HG02610 (cell line): Measurements from ENCODE around the gene PARD3.

Experiments used
- ATAC-seq: cut with Tn5 transposase; IDR thresholded peaks from one replicate; pipeline ENCODE4 v1.9.1; 2021; ENCODE audit warnings: mild to moderate bottlenecking, moderate library complexity; ENCODE audit not compliant: unreplicated experiment

Gene PARD3

GRCh38 chr10:34181553-34182300, 633.4 kb downstream of the PARD3 start:
- ATAC-seq = no peak

DNA sequence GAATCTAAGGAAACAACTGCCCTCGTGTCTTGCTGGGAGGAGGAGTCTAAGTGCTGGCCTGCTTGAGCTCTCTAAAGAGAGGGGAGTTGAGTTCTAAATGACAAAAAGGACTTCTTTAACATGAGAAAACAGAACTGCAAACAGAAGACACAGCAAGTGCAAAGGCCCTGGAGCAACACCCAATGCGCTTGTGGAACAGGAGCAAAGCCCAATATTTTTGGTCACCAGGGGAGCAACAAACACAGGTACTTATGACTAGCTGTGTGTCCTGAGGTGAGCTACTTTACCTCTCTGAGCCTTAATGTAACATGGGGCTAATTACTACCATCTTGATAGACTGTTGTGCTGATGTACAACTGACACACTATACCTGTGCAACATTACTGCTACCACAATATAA, 634.3 kb downstream of the PARD3 start:
- ATAC-seq = no peak

- no peak for ATAC-seq
These were observed 635.8 kb downstream of the PARD3 start for GRCh38 chr10:34179280-34179679.

GRCh38 chr10:34178756-34179155, 636.3 kb downstream of the PARD3 start:
- no peak for ATAC-seq

- ATAC-seq = no peak
These were observed 636.9 kb downstream of the PARD3 start for GRCh38 chr10:34178196-34178595.

- no peak for ATAC-seq
These were observed 637.7 kb downstream of the PARD3 start for GRCh38 chr10:34177445-34177844.

DNA sequence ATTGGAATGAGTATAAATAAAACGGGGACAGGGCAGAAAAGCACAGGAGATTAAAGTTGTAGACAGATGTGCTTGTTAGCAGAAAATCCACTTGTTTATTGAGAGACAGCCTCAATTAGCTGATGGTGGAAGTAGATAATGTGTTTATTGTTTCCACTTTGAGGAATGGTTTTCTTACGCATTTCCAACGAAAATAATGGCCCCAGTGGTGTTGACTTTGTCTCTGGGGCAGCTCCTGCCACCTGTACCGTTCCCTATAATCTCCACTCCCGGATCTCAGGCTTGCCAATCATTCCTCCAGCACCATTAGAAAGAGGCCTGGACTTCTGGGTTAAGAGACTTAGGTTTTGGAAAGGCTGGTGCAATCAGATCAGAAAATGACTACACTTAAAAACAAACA, 638.7 kb downstream of the PARD3 start:
- ATAC-seq = no peak

GRCh38 chr10:34175121-34175520, 640.0 kb downstream of the PARD3 start:
- ATAC-seq = no peak

GRCh38 chr10:34172936-34173533, 642.1 kb downstream of the PARD3 start:
- ATAC-seq = no peak

- ATAC-seq = no peak
These were observed 643.1 kb downstream of the PARD3 start for GRCh38 chr10:34171957-34172527.

GRCh38 chr10:34169677-34170076, 645.4 kb downstream of the PARD3 start:
- no peak for ATAC-seq

DNA sequence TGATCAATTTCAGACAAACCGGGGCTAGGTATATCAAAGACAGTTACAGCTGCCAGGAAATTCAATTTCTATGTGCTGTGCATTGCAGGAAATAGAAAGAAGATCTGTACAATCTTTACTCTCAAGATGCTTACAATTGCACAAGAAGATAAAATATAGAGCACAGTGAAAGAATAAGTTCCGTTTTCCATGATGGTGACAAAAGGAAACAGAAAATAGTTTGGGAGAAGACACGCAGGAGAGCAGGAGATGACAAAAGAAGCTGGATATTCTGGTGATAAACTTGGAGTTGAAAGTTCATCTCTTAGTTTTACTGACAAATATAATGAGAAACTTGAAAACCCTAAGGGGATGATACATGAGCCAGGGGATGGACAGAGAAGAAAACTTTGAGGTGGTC, 646.0 kb downstream of the PARD3 start:
- ATAC-seq = no peak

- ATAC-seq = no peak
These were observed 646.7 kb downstream of the PARD3 start for GRCh38 chr10:34168439-34168838.

DNA sequence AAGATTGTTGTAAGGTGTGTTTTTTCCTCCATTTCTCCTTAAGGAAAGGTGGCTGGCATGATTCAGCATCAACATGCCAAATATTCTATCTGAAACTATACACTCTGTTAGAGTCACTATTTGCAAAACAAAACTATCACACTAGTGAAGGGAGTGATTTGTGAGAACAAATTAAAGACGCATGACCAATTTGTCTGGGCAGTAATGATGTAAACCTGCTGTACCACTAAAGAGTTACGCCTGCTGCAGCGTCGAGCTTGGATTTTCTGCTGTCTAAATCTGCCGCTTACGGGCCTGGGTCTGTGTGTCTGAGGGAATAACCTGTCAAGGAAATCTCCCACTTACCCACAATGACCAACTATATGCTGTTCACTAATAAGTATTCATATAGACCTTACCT, 648.3 kb downstream of the PARD3 start:
- ATAC-seq = no peak

DNA sequence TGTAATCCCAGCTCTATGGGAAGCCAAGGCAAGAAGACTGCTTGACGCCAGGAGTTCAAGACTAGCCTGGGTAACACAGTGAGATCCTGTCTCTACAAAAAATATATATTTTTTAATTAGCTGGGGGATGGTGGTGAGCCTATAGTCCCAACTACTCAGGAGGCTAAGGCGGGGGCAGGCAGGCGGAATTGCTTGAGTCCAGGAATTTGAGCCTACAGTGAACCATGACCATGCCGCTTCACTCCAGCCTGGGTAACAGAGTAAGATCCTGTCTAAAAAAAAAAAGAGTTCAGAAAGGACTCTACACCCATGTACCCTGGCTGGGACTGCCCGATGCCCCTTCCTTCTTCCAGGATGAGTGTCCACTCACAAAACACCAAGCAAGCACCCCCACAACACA, 648.7 kb downstream of the PARD3 start:
- no peak for ATAC-seq

DNA sequence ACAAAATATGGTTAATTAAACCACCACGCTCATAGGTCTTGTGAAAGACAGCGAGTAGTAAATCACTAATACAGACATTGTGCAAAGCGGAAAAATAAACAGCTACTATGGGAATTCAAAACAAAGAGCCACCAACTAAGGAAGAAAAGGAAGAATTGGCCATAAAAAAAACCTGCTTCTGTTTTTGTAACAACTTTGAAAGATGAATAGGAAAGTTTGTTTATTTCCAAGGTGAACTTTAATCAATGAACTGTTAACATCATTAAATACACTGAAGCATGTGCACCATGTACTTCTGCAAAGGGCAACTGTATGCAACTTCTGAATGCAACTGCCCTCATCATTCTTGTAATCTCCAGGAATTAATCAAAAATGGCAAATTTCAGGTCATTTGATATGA, 651.1 kb downstream of the PARD3 start:
- no peak for ATAC-seq

GRCh38 chr10:34163075-34163905, 651.8 kb downstream of the PARD3 start:
- no peak for ATAC-seq

GRCh38 chr10:34161777-34162370, 653.2 kb downstream of the PARD3 start:
- ATAC-seq = no peak

- no peak for ATAC-seq
These were observed 654.5 kb downstream of the PARD3 start for GRCh38 chr10:34160595-34160994.

DNA sequence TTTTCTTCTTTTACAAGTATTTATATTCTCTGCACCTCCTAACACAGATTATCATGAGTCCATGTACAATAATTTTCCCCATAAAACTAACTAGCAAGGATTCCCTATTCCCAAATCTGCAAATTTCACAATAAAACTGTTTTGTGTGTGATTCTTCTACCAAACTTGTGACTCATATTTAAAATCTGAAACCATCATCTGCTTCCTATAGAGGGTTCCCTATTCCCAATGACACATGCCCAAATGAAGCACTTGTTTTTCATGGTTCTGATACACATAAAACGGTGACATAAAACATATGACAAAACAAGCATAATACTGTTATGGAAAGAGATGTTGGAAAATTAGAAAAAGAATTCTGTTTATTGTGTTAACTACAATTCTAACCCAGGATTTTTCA, 657.6 kb downstream of the PARD3 start:
- ATAC-seq = no peak

DNA sequence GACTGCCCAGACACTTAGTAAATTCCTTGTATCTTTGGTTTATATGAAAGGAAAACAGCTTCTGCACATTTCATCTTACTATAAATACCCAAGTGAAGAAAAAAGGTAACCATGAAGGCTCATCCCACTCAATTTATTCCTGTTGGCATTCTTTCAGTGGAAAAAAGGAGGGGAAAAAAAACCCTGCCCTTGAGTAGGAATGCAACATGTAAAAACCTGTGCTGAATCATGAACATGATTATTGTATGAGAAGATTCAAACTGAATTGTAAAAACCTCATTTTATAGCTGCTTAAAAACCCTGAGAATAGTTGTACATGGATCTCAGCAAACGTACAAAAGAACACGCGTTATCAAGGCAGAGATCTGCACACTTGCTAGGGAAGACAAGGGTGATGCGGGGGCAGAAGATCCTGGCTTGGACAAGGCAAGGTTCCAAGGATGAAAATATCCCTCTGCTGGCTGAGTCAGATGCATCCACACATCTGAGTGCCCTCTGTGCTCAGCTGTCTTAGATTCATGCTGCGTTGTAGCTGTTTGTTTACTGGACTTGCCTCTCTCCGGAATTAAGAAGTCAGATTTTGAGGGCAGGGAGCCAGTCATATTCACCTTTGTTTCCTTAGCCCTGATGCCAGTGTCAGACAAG, 658.2 kb downstream of the PARD3 start:
- no peak for ATAC-seq
